DND-41 (cell line): ENCODE data around the gene LSM3.
A peak's percentile ranks its signal among the peaks of the same experiment; 100 is the strongest.

ENCODE experiments used
- ATAC-seq: fragments of 200-7000 bp; cut with Tn5 transposase; 3 replicates; pipeline ENCODE4 v1.9.1; 2021; ENCODE audit warnings: low read depth; ENCODE audit not compliant: insufficient read depth
- DNase-seq: peaks from one replicate; pipeline ENCODE4 v3.0.0-alpha.2; 2020
- H2AFZ ChIP-seq: 2 replicates; pipeline ENCODE4 v1.6.0; 2012; ENCODE audit warnings: low read depth, low read length
- H3K27ac ChIP-seq: 2 replicates; pipeline ENCODE4 v1.5.1; 2012; ENCODE audit warnings: low read length, inconsistent platforms
- H3K27me3 ChIP-seq: fragments of 200-600 bp; sonication (generic); 2 replicates; pipeline ENCODE4 v1.6.0; 2012; ENCODE audit warnings: low read length, mild to moderate bottlenecking, inconsistent platforms; ENCODE audit not compliant: insufficient read depth, poor library complexity
- H3K36me3 ChIP-seq: 2 replicates; pipeline ENCODE4 v1.5.1; 2012; ENCODE audit warnings: low read length, inconsistent platforms; ENCODE audit not compliant: insufficient read depth
- H3K4me1 ChIP-seq: 2 replicates; pipeline ENCODE4 v1.5.1; 2012; ENCODE audit warnings: mild to moderate bottlenecking, low read length; ENCODE audit not compliant: insufficient read depth
- H3K4me2 ChIP-seq: 2 replicates; pipeline ENCODE4 v1.6.0; 2012; ENCODE audit warnings: mild to moderate bottlenecking, moderate library complexity, low read length, inconsistent platforms; ENCODE audit not compliant: insufficient read depth
- H3K4me3 ChIP-seq, 2 experiments: fragments of 200-600 bp in 1 of 2; shearing (Covaris generic) in 1 of 2; 2 replicates each; pipeline ENCODE4 v1.5.1; 2012 to 2016; ENCODE audit warnings: inconsistent platforms in 2 of 2, low read length in 2 of 2, mild to moderate bottlenecking in 2 of 2, low read depth in 1 of 2, moderate library complexity in 1 of 2
- H3K79me2 ChIP-seq: 2 replicates; pipeline ENCODE4 v1.6.0; 2012; ENCODE audit warnings: low read length, inconsistent platforms; ENCODE audit not compliant: insufficient read depth
- H3K9ac ChIP-seq: 2 replicates; pipeline ENCODE4 v1.6.0; 2012; ENCODE audit warnings: low read depth, mild to moderate bottlenecking, inconsistent platforms, low read length, moderate library complexity
- H3K9me3 ChIP-seq: 2 replicates; pipeline ENCODE4 v1.5.1; 2012; ENCODE audit warnings: low read length, moderate library complexity, mild to moderate bottlenecking, inconsistent platforms; ENCODE audit not compliant: insufficient read depth, severe bottlenecking
- H4K20me1 ChIP-seq: 2 replicates; pipeline ENCODE4 v1.6.0; 2012; ENCODE audit warnings: low read length; ENCODE audit not compliant: insufficient read depth
- EZH2 ChIP-seq: IDR thresholded peaks from 3 replicates; pipeline ENCODE4 v1.6.1; 2012; ENCODE audit warnings: borderline replicate concordance, low read depth, mild to moderate bottlenecking, moderate library complexity, low read length, inconsistent platforms; ENCODE audit not compliant: severe bottlenecking
- TF ChIP-seq, protein P1 (sequence below): IDR thresholded peaks from 2 replicates; pipeline ENCODE4 v1.5.1; 2012; ENCODE audit warnings: borderline replicate concordance, low read length, moderate library complexity, mild to moderate bottlenecking; ENCODE audit not compliant: poor library complexity, severe bottlenecking; ENCODE audit errors: extremely low read depth

Gene LSM3

DNA sequence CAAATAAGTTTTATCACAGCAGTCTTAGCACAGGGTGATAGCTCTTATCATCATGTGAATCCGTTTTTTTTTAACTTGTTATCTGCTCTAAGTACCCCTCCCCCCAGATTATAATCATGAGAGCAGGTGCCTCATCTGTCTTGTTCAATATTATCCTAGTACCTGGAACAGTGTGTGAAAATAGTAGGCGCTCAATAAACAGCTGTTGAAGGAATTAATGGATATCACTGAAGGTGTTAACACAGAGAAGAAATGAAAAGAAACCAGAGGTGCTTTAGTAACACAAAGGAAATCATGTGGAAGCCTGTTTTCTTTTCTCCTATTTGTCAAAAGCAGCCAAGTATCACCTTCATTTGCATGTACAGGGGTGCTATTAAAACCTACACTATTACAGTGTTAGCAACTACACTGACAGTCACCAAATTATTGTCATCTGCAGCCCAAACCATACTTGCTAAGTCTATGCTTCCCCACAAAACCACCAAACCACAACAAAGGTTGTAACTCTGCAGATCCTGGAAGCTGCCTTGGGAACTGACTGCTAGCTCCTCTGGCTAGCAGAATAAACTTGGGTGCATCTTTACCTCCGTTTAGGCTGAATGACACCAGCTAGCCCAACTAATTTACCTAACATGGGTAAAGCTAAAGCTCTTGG is 3.1 kb upstream of the LSM3 start:
- peak; percentile 83 for DNase-seq
- peak overlapping the region; percentile 50 for H3K4me2 ChIP-seq

DNA sequence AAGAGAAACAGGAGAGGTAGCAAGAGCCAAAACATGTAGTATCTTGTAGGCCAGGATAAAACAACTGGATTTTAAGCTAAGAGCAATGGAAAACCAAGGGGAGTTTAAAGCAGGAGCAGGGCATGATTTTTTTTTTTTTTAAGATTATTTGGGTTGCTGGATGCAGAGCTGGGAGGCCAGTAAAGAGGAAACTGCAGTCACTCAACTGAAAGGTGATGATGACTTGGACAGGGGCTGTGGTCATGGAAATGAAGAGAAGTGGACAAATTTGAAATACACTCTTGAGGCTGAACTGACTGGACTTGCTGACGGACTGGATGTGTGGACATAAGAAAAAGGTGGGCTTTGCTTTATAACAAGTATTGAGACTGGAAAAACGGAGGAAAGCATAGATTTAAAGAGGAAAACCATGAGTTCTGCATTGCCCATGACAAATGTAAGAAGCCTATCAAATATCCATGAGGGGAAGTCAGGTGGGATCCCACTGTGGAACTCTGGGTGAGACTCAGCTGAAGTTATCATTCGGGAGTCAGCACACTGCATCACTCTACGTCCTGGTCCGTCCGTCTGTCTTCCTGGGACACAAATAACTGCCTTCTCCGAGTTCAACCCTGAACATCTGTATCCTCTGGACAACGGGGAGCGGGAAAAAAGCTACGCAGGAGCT is 904 bp upstream of the LSM3 start:
- Histone ChIP-seq H4K20me1 (peaks cover 34% of the 10 kb centered on the region), H3K79me2 (peaks cover 61% of the 10 kb centered on the region), H3K4me1 (peaks cover 76% of the 10 kb centered on the region), H2AFZ (peak overlapping the region; percentile 82), H3K4me3 (peak overlapping the region; percentile 82 to 84; a peak in 3 of 4 replicates), H3K9me3 (no peaks in the 10 kb centered on the region), H3K36me3 (peaks cover 24% of the 10 kb centered on the region), H3K9ac (peak overlapping the region; percentile 67), H3K27ac (peak overlapping the region; percentile 83), H3K27me3 (no peaks in the 10 kb centered on the region), H3K4me2 (peak overlapping the region; percentile 82)
- ATAC-seq (no peak), DNase-seq (no peak)
- TF ChIP-seq, protein P1, sequence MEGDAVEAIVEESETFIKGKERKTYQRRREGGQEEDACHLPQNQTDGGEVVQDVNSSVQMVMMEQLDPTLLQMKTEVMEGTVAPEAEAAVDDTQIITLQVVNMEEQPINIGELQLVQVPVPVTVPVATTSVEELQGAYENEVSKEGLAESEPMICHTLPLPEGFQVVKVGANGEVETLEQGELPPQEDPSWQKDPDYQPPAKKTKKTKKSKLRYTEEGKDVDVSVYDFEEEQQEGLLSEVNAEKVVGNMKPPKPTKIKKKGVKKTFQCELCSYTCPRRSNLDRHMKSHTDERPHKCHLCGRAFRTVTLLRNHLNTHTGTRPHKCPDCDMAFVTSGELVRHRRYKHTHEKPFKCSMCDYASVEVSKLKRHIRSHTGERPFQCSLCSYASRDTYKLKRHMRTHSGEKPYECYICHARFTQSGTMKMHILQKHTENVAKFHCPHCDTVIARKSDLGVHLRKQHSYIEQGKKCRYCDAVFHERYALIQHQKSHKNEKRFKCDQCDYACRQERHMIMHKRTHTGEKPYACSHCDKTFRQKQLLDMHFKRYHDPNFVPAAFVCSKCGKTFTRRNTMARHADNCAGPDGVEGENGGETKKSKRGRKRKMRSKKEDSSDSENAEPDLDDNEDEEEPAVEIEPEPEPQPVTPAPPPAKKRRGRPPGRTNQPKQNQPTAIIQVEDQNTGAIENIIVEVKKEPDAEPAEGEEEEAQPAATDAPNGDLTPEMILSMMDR: no peak
- no peak for TF ChIP-seq EZH2

More for the DNA sequence above, 3.1 kb upstream of the LSM3 start:
- Histone ChIP-seq H3K9me3 (no peaks in the 10 kb centered on the region), H3K9ac (peak overlapping the region; percentile 6; the same call in 1 of the 2 replicates), H3K4me3 (0 out of 4 replicates have a peak overlapping the region, but pooled peaks of 1 of the 2 experiments have one; percentile 13), H3K27ac (no peak overlapping the region), H3K36me3 (peaks cover 25% of the 10 kb centered on the region), H3K4me1 (peaks cover 55% of the 10 kb centered on the region), H2AFZ (no peak overlapping the region), H3K27me3 (no peaks in the 10 kb centered on the region), H4K20me1 (peaks cover 32% of the 10 kb centered on the region), H3K79me2 (peaks cover 41% of the 10 kb centered on the region)
- TF ChIP-seq, protein P1: no peak
- no peak for TF ChIP-seq EZH2
- peak; percentile 84 for ATAC-seq

DNA sequence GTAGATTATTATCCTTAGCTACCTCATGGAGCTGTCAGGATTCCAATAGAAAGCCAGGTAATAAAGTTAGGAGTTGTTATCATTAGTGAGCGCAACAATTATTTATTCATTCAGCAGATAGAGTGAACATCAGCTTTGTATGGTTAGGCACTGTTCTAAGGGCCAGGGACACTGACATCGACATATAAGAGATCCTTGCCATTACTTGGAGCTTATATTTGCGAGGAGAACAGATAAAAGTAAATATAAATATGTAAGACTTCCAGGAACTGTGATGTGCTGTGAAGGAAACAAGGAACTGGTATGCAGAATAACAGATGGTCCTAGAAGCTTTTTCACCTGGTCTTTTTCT is 473 bp downstream of the LSM3 start:
- Histone ChIP-seq H3K4me3 (peak overlapping the region; percentile 82 to 84), H4K20me1 (peaks cover 34% of the 10 kb centered on the region), H3K9me3 (no peaks in the 10 kb centered on the region), H2AFZ (peak overlapping the region; percentile 90), H3K27me3 (no peaks in the 10 kb centered on the region), H3K9ac (peak overlapping the region; percentile 67), H3K4me2 (peak overlapping the region; percentile 78), H3K27ac (peak overlapping the region; percentile 82), H3K4me1 (peaks cover 81% of the 10 kb centered on the region), H3K36me3 (peaks cover 33% of the 10 kb centered on the region), H3K79me2 (peaks cover 75% of the 10 kb centered on the region)
- TF ChIP-seq, protein P1: no peak
- TF ChIP-seq EZH2: no peak
- DNase-seq (no peak), ATAC-seq (no peak)
